Motor neuron (in vitro differentiated cells): ENCODE data around the gene FAM114A1. TPM values are rescaled to one million over a fixed set of nuclear protein-coding genes. Genes with fewer than 3 reads are reported as not detected.

ENCODE experiments used
- ATAC-seq, 8 experiments: fragments of 200-7000 bp; cut with Tn5 transposase; replicated peaks in 6 of 8; 2 replicates each; pipeline ENCODE4 v1.8.0; 2021; ENCODE audit warnings: mild to moderate bottlenecking in 8 of 8, moderate library complexity in 8 of 8
- H3K27ac ChIP-seq, 2 donors: fragments of 250-450 bp; sonication (Bioruptor Pico); 2 replicates each; pipeline ENCODE4 v1.9.0; 2021; ENCODE audit warnings: antibody characterized with exemption in 2 of 2, mild to moderate bottlenecking in 2 of 2, moderate library complexity in 1 of 2
- H3K4me1 ChIP-seq, 2 donors: fragments of 250-450 bp; sonication (Bioruptor Pico); replicated peaks in 1 of 2; 2 replicates each; pipeline ENCODE4 v1.6.1; 2021; ENCODE audit warnings: antibody characterized with exemption in 2 of 2, mild to moderate bottlenecking in 2 of 2, moderate library complexity in 1 of 2
- H3K4me3 ChIP-seq, 5 donors: fragments of 250-450 bp; sonication (Bioruptor Pico); 2 replicates each; pipeline ENCODE4 v1.9.0; 2021; ENCODE audit warnings: antibody characterized with exemption in 5 of 5, mild to moderate bottlenecking in 5 of 5, moderate library complexity in 4 of 5
- WGBS, 10 experiments: fragments of 450-650 bp; shearing (Covaris generic); methylation state at CpG; one replicate each; pipeline ENCODE4 v1.0.0; 2022; 5-methylcytosine and 5-hydroxymethylcytosine counted together
- in situ Hi-C, 9 experiments: fragments of 400-800 bp; cut with MboI; loops; one replicate each; pipeline ENCODE4 v1.15.0; 2021; ENCODE audit warnings: low sequenced_read_pairs in 9 of 9, low pct_unique_long_range_greater_than_20kb in 2 of 9; ENCODE audit not compliant: unreplicated experiment in 9 of 9
- total RNA-seq, 8 experiments: library from RNA; unstranded; fragments of 300-600 nt; gene quantifications; 2 replicates each; pipeline versions ENCODE4 v1.2.3 to v1.2.4, GENCODE V29; 2022

The FAM114A1 gene
- total RNA-seq, 8 experiments from 2014 or later: 6.4 to 88.4 (median 9.7) TPM

- peaks cover 4 to 8% of the 10 kb centered on the region in 2 donors for H3K4me1 ChIP-seq
- no peak overlapping the region for H3K4me3 ChIP-seq
These were observed 2.2 kb upstream of the FAM114A1 start for GRCh38 chr4:38865445-38865844.

GRCh38 chr4:38866973-38867477 lies 581 bp upstream of the FAM114A1 start:
- in situ Hi-C loops: loop anchor here in 1 of 9 experiments (25.0 kb wide), 1 partner anchor 105 kb away; no protein-coding TSS in a partner anchor
- H3K4me3 ChIP-seq: peak overlapping the region; percentile 35 to 83 (median 61)
- no peak for ATAC-seq
- WGBS, 10 experiments: 47 to 89% (median 64%) methylated on average over 1 to 10 of the region's 11 CpGs
- H3K27ac ChIP-seq: peak overlapping the region in 1 of 2 donors; percentile 4
- peaks cover 4 to 8% of the 10 kb centered on the region in 2 donors for H3K4me1 ChIP-seq

More at GRCh38 chr4:38865445-38865844, 2.2 kb upstream of the FAM114A1 start:
- 82 to 100% (median 83%) methylated on average over 1 to 6 of the region's 6 CpGs; no CpG with 5 or more reads in 3 of the 10 experiments for WGBS, 10 experiments
- no peak overlapping the region for H3K27ac ChIP-seq
- in situ Hi-C loops: loop anchor here in 1 of 9 experiments (25.0 kb wide), 1 partner anchor 103 kb away; no protein-coding TSS in a partner anchor
- ATAC-seq: no peak

- Histone ChIP-seq H3K4me3 (peak overlapping the region; percentile 35 to 83 (median 61)), H3K27ac (peak overlapping the region in 1 of 2 donors; percentile 62), H3K4me1 (peaks cover 4 to 8% of the 10 kb centered on the region in 2 donors)
- in situ Hi-C loops: loop anchor here in 1 of 9 experiments (25.0 kb wide), 1 partner anchor 106 kb away; no protein-coding TSS in a partner anchor
- WGBS, 10 experiments: 13 to 71% (median 37%) methylated on average over 1 to 6 of the region's 30 CpGs; no CpG with 5 or more reads in 6 of the 10 experiments
- ATAC-seq: peak; percentile 8 to 44 (median 27)
These were observed 704 bp downstream of the FAM114A1 start for GRCh38 chr4:38868059-38868960.

GRCh38 chr4:38869511-38869910 lies 1.9 kb downstream of the FAM114A1 start:
- H3K4me3 ChIP-seq: no peak overlapping the region
- in situ Hi-C loops: loop anchor here in 1 of 9 experiments (25.0 kb wide), 1 partner anchor 107 kb away; no protein-coding TSS in a partner anchor
- H3K4me1 ChIP-seq: peaks cover 4 to 8% of the 10 kb centered on the region in 2 donors
- WGBS, 10 experiments: 26 to 100% (median 82%) methylated on average over 1 to 2 of the region's 2 CpGs; no CpG with 5 or more reads in 3 of the 10 experiments
- no peak overlapping the region for H3K27ac ChIP-seq
- no peak for ATAC-seq

GRCh38 chr4:38870098-38870808 lies 2.6 kb downstream of the FAM114A1 start:
- peaks cover 4 to 8% of the 10 kb centered on the region in 2 donors for H3K4me1 ChIP-seq
- H3K4me3 ChIP-seq: no peak overlapping the region
- WGBS, 10 experiments: 17 to 100% (median 82%) methylated on average over 1 to 5 of the region's 7 CpGs
- ATAC-seq: no peak
- H3K27ac ChIP-seq: no peak overlapping the region
- in situ Hi-C loops: loop anchor here in 1 of 9 experiments (25.0 kb wide), 1 partner anchor 108 kb away; no protein-coding TSS in a partner anchor

GRCh38 chr4:38871593-38871992 lies 4.0 kb downstream of the FAM114A1 start:
- peaks cover 4 to 8% of the 10 kb centered on the region in 2 donors for H3K4me1 ChIP-seq
- H3K27ac ChIP-seq: no peak overlapping the region
- ATAC-seq: no peak
- 83 to 100% (median 100%) methylated on average over 1 of the region's 1 CpG; no CpG with 5 or more reads in 7 of the 10 experiments for WGBS, 10 experiments
- no peak overlapping the region for H3K4me3 ChIP-seq
- in situ Hi-C loops: loop anchor here in 1 of 9 experiments (25.0 kb wide), 1 partner anchor 109 kb away; no protein-coding TSS in a partner anchor

- Histone ChIP-seq H3K4me1 (peaks cover 3 to 4% of the 10 kb centered on the region in 2 donors), H3K4me3 (no peak overlapping the region), H3K27ac (no peak overlapping the region)
- peak in 2 of 8 experiments; percentile 64 to 66 for ATAC-seq
- in situ Hi-C loops: loop anchor here in 1 of 9 experiments (25.0 kb wide), 1 partner anchor 110 kb away; no protein-coding TSS in a partner anchor
- 9 to 100% (median 83%) methylated on average over 3 to 5 of the region's 5 CpGs; no CpG with 5 or more reads in 1 of the 10 experiments for WGBS, 10 experiments
These were observed 5.0 kb downstream of the FAM114A1 start for GRCh38 chr4:38872620-38873019.

GRCh38 chr4:38873290-38873944 lies 5.8 kb downstream of the FAM114A1 start:
- in situ Hi-C loops: loop anchor here in 1 of 9 experiments (25.0 kb wide), 1 partner anchor 111 kb away; no protein-coding TSS in a partner anchor
- Histone ChIP-seq H3K4me3 (no peak overlapping the region), H3K27ac (no peak overlapping the region), H3K4me1 (peaks cover 3% of the 10 kb centered on the region in 2 donors)
- 56 to 100% (median 78%) methylated on average over 1 to 5 of the region's 5 CpGs; no CpG with 5 or more reads in 1 of the 10 experiments for WGBS, 10 experiments
- ATAC-seq: peak in 1 of 8 experiments; percentile 13

GRCh38 chr4:38876636-38877035 lies 9.0 kb downstream of the FAM114A1 start:
- Histone ChIP-seq H3K4me3 (no peak overlapping the region), H3K27ac (no peak overlapping the region), H3K4me1 (no peaks in the 10 kb centered on the region)
- ATAC-seq: no peak
- in situ Hi-C loops: loop anchor here in 1 of 9 experiments (25.0 kb wide), 1 partner anchor 261 kb away; no protein-coding TSS in a partner anchor
- 68 to 100% (median 88%) methylated on average over 1 to 2 of the region's 2 CpGs; no CpG with 5 or more reads in 1 of the 10 experiments for WGBS, 10 experiments

- in situ Hi-C loops: loop anchor here in 1 of 9 experiments (25.0 kb wide), 1 partner anchor 253 kb away; no protein-coding TSS in a partner anchor
- Histone ChIP-seq H3K27ac (no peak overlapping the region), H3K4me3 (no peak overlapping the region), H3K4me1 (peaks cover 0 to 4% of the 10 kb centered on the region in 2 donors)
- no peak for ATAC-seq
- 82 to 100% (median 100%) methylated on average over 1 to 4 of the region's 4 CpGs; no CpG with 5 or more reads in 2 of the 10 experiments for WGBS, 10 experiments
These were observed 16.6 kb downstream of the FAM114A1 start for GRCh38 chr4:38884254-38884653.

- peaks cover 0 to 4% of the 10 kb centered on the region in 2 donors for H3K4me1 ChIP-seq
- 0 to 100% (median 79%) methylated on average over 1 of the region's 1 CpG; no CpG with 5 or more reads in 2 of the 10 experiments for WGBS, 10 experiments
- in situ Hi-C loops: loop anchor here in 1 of 9 experiments (25.0 kb wide), 1 partner anchor 248 kb away; no protein-coding TSS in a partner anchor
- no peak overlapping the region for H3K27ac ChIP-seq
- ATAC-seq: peak in 6 of 8 experiments; percentile 35 to 79 (median 50)
- H3K4me3 ChIP-seq: no peak overlapping the region
These were observed 21.5 kb downstream of the FAM114A1 start for GRCh38 chr4:38889143-38889542.
